Left ventricle myocardium superior (tissue), 1 donor: ENCODE results near the gene HES1. TPM values are rescaled to one million over a fixed set of nuclear protein-coding genes. Genes with fewer than 3 reads are reported as not detected.

Source experiments
- ATAC-seq: fragments of 200-7000 bp; cut with Tn5 transposase; one replicate; pipeline ENCODE4 v1.9.1; 2020; ENCODE audit warnings: mild to moderate bottlenecking, moderate library complexity
- DNase-seq: peaks from one replicate; pipeline ENCODE4 v3.0.0-alpha.2; 2020
- intact Hi-C: fragments of 100-400 bp; cut with micrococcal nuclease; formaldehyde crosslinking; loops from one replicate; pipeline ENCODE4 v1.11.0; 2022
- total RNA-seq: library from RNA; stranded (reverse); fragmentation: NEBNext Ultra II Directional; extraction: Animal tissue kit (Norgen Biotek cat#: 25700); gene quantifications from one replicate; pipeline ENCODE4 v1.2.1, GENCODE V29; 2021
- donor health status: DM: no; HTN: yes; CAD: no; lungs with severe emphysema.

Gene HES1
- total RNA-seq, 1 donor from 2014 or later = 13.4 TPM

- DNase-seq (no peak), ATAC-seq (no peak)
- intact Hi-C loops = no loop called here
Measured at GRCh38 chr3:194180570-194180969, 44.6 kb downstream of the HES1 start.

GRCh38 chr3:194181612-194182529, 45.9 kb downstream of the HES1 start:
- ATAC-seq (no peak), DNase-seq (no peak)
- intact Hi-C loops = no loop called here

- intact Hi-C loops = no loop called here
- ATAC-seq = no peak
- no peak for DNase-seq
Measured at GRCh38 chr3:194183271-194183670, 47.3 kb downstream of the HES1 start.

GRCh38 chr3:194184265-194184751, 48.4 kb downstream of the HES1 start:
- DNase-seq (no peak), ATAC-seq (peak; percentile 24)
- intact Hi-C loops = no loop called here

- ATAC-seq = no peak
- intact Hi-C loops = no loop called here
- DNase-seq = no peak
Measured at GRCh38 chr3:194184801-194185200, 48.9 kb downstream of the HES1 start.

GRCh38 chr3:194185221-194185620, 49.3 kb downstream of the HES1 start:
- intact Hi-C loops = no loop called here
- ATAC-seq = no peak
- DNase-seq = no peak

- no peak for DNase-seq
- intact Hi-C loops = no loop called here
- ATAC-seq = no peak
Measured at GRCh38 chr3:194187233-194187944, 51.4 kb downstream of the HES1 start.

Other genes starting within 250 kb of the HES1 start
- gene CPN2, start 215.2 kb downstream of the HES1 start, total RNA-seq = 0.40 TPM
- 0.42 TPM for gene LRRC15, start 233.6 kb downstream of the HES1 start, total RNA-seq